Neural cell (in vitro differentiated cells): Measurements from ENCODE around the gene STK40.

ENCODE experiments used
- CTCF ChIP-seq: fragments of 450-650 bp; IDR thresholded peaks from 2 replicates; pipeline ENCODE4 v1.5.1; 2014; ENCODE audit warnings: antibody characterized with exemption, mild to moderate bottlenecking, moderate library complexity; ENCODE audit not compliant: poor library complexity, severe bottlenecking
- EP300 ChIP-seq: fragments of 450-650 bp; conservative IDR thresholded peaks from 2 replicates; pipeline ENCODE4 v1.6.1; 2014; ENCODE audit warnings: antibody characterized with exemption, mild to moderate bottlenecking, moderate library complexity; ENCODE audit not compliant: poor library complexity, severe bottlenecking
- EZH2 ChIP-seq: fragments of 200-600, 300-800 bp; shearing (Covaris generic), sonication (generic); IDR thresholded peaks from 2 replicates; pipeline ENCODE4 v1.6.1; 2014; ENCODE audit warnings: antibody characterized with exemption, low read length, borderline replicate concordance, mild to moderate bottlenecking; ENCODE audit not compliant: insufficient read depth, poor library complexity, severe bottlenecking
- MXI1 ChIP-seq: fragments of 450-650 bp; conservative IDR thresholded peaks from 2 replicates; pipeline ENCODE4 v1.6.1; 2014; ENCODE audit warnings: antibody characterized with exemption, mild to moderate bottlenecking; ENCODE audit not compliant: poor library complexity, severe bottlenecking
- POLR2AphosphoS5 ChIP-seq: IDR thresholded peaks from 2 replicates; pipeline ENCODE4 v1.6.1; 2012
- RAD21 ChIP-seq: fragments of 450-650 bp; conservative IDR thresholded peaks from 2 replicates; pipeline ENCODE4 v1.6.1; 2014; ENCODE audit warnings: antibody characterized with exemption, mild to moderate bottlenecking, moderate library complexity
- REST ChIP-seq: IDR thresholded peaks from 2 replicates; pipeline ENCODE4 v1.6.1; 2012; ENCODE audit warnings: borderline replicate concordance
- TAF1 ChIP-seq: IDR thresholded peaks from 2 replicates; pipeline ENCODE4 v1.6.1; 2012; ENCODE audit warnings: low read depth

- no peak for TF ChIP-seq CTCF
- TF ChIP-seq REST = no peak
- no peak for TF ChIP-seq EZH2
- no peak for TF ChIP-seq RAD21
- no peak for TF ChIP-seq MXI1
- TF ChIP-seq POLR2AphosphoS5 = no peak
- TF ChIP-seq EP300 = no peak
- no peak for TF ChIP-seq TAF1
Measured at GRCh38 chr1:36349241-36349671, 36.5 kb downstream of the STK40 start.
